ENCODE measurements around the gene UTS2B.

Gene UTS2B

DNA sequence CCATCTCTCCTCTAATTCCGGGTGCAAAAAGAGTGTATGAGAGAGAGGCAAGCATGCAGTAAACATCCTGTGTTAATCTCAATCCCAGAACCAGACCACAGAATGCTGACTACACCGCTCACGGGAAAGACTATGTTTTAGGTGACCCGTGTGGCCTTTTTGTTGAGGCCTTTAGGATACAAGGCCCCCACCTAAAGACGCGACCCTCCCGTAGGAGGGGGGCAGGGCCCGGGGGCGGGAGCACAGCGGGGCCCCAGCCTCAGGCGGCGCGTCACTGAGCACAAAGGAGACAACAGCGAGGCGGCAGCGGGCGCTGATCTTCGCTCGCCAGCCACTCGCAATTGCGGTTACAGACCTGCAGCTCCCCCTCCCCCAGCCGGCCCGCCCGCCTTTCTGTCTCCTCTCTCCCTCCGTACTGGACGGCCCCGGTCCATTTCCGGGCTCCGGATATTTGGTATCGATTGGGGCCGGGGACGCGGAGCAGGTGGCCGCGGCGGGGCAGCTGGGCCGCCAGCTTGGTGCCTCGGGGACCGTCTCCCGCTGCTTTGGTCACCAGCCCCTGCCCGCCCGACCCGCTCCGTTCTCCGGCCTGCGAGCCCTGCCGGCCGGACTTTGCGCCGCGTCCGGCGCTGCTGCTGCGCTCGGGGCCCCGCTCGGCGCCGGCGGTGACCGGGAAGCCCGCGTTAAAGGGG is 1.2 kb downstream of the UTS2B start, which contains the start of gene CCDC50 (continued):
- no peak for TF ChIP-seq ZNF645 (tag by site-specific recombination; IDR thresholded peaks at IDR 0.05)
- no peak for TF ChIP-seq ZNF391 (tag by site-specific recombination; IDR thresholded peaks at IDR 0.05; ENCODE audit: borderline replicate concordance, low read depth)
- peak; percentile 77 for TF ChIP-seq ZSCAN30 (tag by site-specific recombination; IDR thresholded peaks at IDR 0.05)
- TF ChIP-seq, protein P1, sequence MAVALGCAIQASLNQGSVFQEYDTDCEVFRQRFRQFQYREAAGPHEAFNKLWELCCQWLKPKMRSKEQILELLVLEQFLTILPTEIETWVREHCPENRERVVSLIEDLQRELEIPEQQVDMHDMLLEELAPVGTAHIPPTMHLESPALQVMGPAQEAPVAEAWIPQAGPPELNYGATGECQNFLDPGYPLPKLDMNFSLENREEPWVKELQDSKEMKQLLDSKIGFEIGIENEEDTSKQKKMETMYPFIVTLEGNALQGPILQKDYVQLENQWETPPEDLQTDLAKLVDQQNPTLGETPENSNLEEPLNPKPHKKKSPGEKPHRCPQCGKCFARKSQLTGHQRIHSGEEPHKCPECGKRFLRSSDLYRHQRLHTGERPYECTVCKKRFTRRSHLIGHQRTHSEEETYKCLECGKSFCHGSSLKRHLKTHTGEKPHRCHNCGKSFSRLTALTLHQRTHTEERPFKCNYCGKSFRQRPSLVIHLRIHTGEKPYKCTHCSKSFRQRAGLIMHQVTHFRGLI (tag by site-specific recombination; IDR thresholded peaks at IDR 0.05), result no peak
- no peak for TF ChIP-seq TRIM28 (IDR thresholded peaks at IDR 0.05; ENCODE audit: borderline replicate concordance, low read length)
- TF ChIP-seq ZNF664 (tag by site-specific recombination; IDR thresholded peaks at IDR 0.05), result no peak
- no peak for TF ChIP-seq ZNF510 (tag by site-specific recombination; IDR thresholded peaks at IDR 0.05; ENCODE audit: insufficient replicate concordance)
- TF ChIP-seq ZNF221 (tag by site-specific recombination; IDR thresholded peaks at IDR 0.05; ENCODE audit: borderline replicate concordance), result no peak
- TF ChIP-seq KLF8 (tag by site-specific recombination; IDR thresholded peaks at IDR 0.05), result no peak
- TF ChIP-seq ZFP3 (tag by site-specific recombination; IDR thresholded peaks at IDR 0.05; ENCODE audit: low read depth), result no peak
- TF ChIP-seq ZNF214 (tag by site-specific recombination; IDR thresholded peaks at IDR 0.05; ENCODE audit: borderline replicate concordance), result no peak
- TF ChIP-seq KLF17 (tag by site-specific recombination; IDR thresholded peaks at IDR 0.05), result peak; percentile 65
- TF ChIP-seq ZNF175 (tag by site-specific recombination; IDR thresholded peaks at IDR 0.05), result no peak
- peak; percentile 62 for TF ChIP-seq KLF9 (tag by site-specific recombination; IDR thresholded peaks at IDR 0.05; ENCODE audit: low read depth)
- no peak for TF ChIP-seq ZNF521 (tag by site-specific recombination; IDR thresholded peaks at IDR 0.05)
- TF ChIP-seq ZNF677 (tag by site-specific recombination; IDR thresholded peaks at IDR 0.05), result no peak
- peak; percentile 29; the same call in 1 of the 2 replicates for TF ChIP-seq ZXDB (tag by site-specific recombination; IDR thresholded peaks at IDR 0.05)
- TF ChIP-seq ZBTB1 (tag by site-specific recombination; IDR thresholded peaks at IDR 0.05), result 0 out of 2 replicates have a peak, but pooled peaks have one; percentile 26
- no peak for TF ChIP-seq ZNF585B (tag by site-specific recombination; IDR thresholded peaks at IDR 0.05)
- no peak for TF ChIP-seq ZNF426 (tag by site-specific recombination; IDR thresholded peaks at IDR 0.05)
- TF ChIP-seq, protein P2, sequence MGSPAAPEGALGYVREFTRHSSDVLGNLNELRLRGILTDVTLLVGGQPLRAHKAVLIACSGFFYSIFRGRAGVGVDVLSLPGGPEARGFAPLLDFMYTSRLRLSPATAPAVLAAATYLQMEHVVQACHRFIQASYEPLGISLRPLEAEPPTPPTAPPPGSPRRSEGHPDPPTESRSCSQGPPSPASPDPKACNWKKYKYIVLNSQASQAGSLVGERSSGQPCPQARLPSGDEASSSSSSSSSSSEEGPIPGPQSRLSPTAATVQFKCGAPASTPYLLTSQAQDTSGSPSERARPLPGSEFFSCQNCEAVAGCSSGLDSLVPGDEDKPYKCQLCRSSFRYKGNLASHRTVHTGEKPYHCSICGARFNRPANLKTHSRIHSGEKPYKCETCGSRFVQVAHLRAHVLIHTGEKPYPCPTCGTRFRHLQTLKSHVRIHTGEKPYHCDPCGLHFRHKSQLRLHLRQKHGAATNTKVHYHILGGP (tag by site-specific recombination; IDR thresholded peaks at IDR 0.05), result no peak
- no peak for TF ChIP-seq ZNF248 (tag by site-specific recombination; IDR thresholded peaks at IDR 0.05)
- TF ChIP-seq ZNF624 (tag by site-specific recombination; IDR thresholded peaks at IDR 0.05), result no peak
- no peak for TF ChIP-seq ZNF202 (tag by site-specific recombination; IDR thresholded peaks at IDR 0.05; ENCODE audit: borderline replicate concordance)
- no peak for TF ChIP-seq ZNF132 (tag by site-specific recombination; IDR thresholded peaks at IDR 0.05; ENCODE audit: borderline replicate concordance)
- TF ChIP-seq ZIC2 (tag by site-specific recombination; IDR thresholded peaks at IDR 0.05), result peak; percentile 82
- TF ChIP-seq GLIS1 (tag by site-specific recombination; IDR thresholded peaks at IDR 0.05), result no peak
- TF ChIP-seq, protein P3, sequence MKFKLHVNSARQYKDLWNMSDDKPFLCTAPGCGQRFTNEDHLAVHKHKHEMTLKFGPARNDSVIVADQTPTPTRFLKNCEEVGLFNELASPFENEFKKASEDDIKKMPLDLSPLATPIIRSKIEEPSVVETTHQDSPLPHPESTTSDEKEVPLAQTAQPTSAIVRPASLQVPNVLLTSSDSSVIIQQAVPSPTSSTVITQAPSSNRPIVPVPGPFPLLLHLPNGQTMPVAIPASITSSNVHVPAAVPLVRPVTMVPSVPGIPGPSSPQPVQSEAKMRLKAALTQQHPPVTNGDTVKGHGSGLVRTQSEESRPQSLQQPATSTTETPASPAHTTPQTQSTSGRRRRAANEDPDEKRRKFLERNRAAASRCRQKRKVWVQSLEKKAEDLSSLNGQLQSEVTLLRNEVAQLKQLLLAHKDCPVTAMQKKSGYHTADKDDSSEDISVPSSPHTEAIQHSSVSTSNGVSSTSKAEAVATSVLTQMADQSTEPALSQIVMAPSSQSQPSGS (tag by site-specific recombination; IDR thresholded peaks at IDR 0.05; ENCODE audit: low read depth), result no peak
- TF ChIP-seq SP2 (tag by site-specific recombination; IDR thresholded peaks at IDR 0.05), result peak; percentile 66
- no peak for TF ChIP-seq ZNF133 (tag by site-specific recombination; IDR thresholded peaks at IDR 0.05)
- TF ChIP-seq, protein P4, sequence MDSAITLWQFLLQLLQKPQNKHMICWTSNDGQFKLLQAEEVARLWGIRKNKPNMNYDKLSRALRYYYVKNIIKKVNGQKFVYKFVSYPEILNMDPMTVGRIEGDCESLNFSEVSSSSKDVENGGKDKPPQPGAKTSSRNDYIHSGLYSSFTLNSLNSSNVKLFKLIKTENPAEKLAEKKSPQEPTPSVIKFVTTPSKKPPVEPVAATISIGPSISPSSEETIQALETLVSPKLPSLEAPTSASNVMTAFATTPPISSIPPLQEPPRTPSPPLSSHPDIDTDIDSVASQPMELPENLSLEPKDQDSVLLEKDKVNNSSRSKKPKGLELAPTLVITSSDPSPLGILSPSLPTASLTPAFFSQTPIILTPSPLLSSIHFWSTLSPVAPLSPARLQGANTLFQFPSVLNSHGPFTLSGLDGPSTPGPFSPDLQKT (IDR thresholded peaks at IDR 0.05; ENCODE audit: borderline replicate concordance, low read depth, low read length), result no peak
- no peak for TF ChIP-seq ZNF830 (tag by site-specific recombination; IDR thresholded peaks at IDR 0.05; ENCODE audit: low read depth)

Measured in HEK293 (cell line).